ENCODE results near the gene MYO3B. TPM values are rescaled to one million over a fixed set of nuclear protein-coding genes. Genes with fewer than 3 reads are reported as not detected.

MYO3B gene
- polyA plus RNA-seq, 1 of the 3 experiments (the other 2 are of a cell fraction): not detected

GRCh38 chr2:170264522-170264860 is 86.5 kb downstream of the MYO3B start (continued):
- TF ChIP-seq CTCF (IDR thresholded peaks at IDR 0.05) (no peak), RXRA (IDR thresholded peaks at IDR 0.05; ENCODE audit: borderline replicate concordance, low read depth) (no peak), JUND (IDR thresholded peaks at IDR 0.05) (no peak)

- Histone ChIP-seq H3K9me3 (no peaks in the 10 kb centered on the region), H3F3A (replicated peaks; ENCODE audit: insufficient read depth) (no peaks in the 10 kb centered on the region), H3K9me2 (no peaks in the 10 kb centered on the region), H3K9ac (no peak overlapping the region), H3K4me3 (ENCODE audit: low read depth in 2 of 2, low read length in 1 of 2) (no peak overlapping the region), H4K20me1 (ENCODE audit: insufficient read depth) (no peaks in the 10 kb centered on the region), H3K4me1 (ENCODE audit: control insufficient read depth in 1 of 2, insufficient read depth in 2 of 2, low read depth in 1 of 2, low read length in 1 of 2) (peaks cover 0 to 3% of the 10 kb centered on the region in 2 experiments; a peak in 2 of 4 replicates), H3K27me3 (ENCODE audit: insufficient read depth) (no peaks in the 10 kb centered on the region), H3K4me2 (no peak overlapping the region), H2AFZ (ENCODE audit: low read depth) (no peak overlapping the region), H3K27ac (ENCODE audit: low read depth in 2 of 2, low read length in 1 of 2) (peak overlapping the region in 1 of 2 experiments; percentile 3; a peak in 1 of 4 replicates), H3K79me2 (ENCODE audit: insufficient read depth) (no peaks in the 10 kb centered on the region), H3K36me3 (replicated peaks in 1 of 2; ENCODE audit: control insufficient read depth in 1 of 2, insufficient read depth in 2 of 2, low read length in 1 of 2) (no peaks in the 10 kb centered on the region)
- POLR2A ChIA-PET: no interaction called here
- CTCF ChIA-PET: interaction anchor here (1.0 to 1.1 kb wide), 2 partner anchors 11 to 61 kb away, joined by 3 to 4 read pairs; no protein-coding TSS in a partner anchor
- DNase-seq: no peak
- TF ChIP-seq CHD2 (IDR thresholded peaks at IDR 0.05; ENCODE audit: low read length, partially characterized antibody) (no peak), JUND (IDR thresholded peaks at IDR 0.05) (no peak)
These were observed 86.9 kb downstream of the MYO3B start for GRCh38 chr2:170264865-170265264.

GRCh38 chr2:170265321-170265720 is 87.4 kb downstream of the MYO3B start:
- ChIA-PET CTCF (interaction anchor here (1.0 to 1.1 kb wide), 2 partner anchors 10 to 11 kb away, joined by 3 read pairs; no protein-coding TSS in a partner anchor), POLR2A (no interaction called here)
- no peaks in the 10 kb centered on the region for H3F3A ChIP-seq (replicated peaks; ENCODE audit: insufficient read depth)
- DNase-seq: peak; percentile 12
- peak; percentile 60 for TF ChIP-seq GATA2 (CRISPR knock-in tag; IDR thresholded peaks at IDR 0.05)
- no peak for TF ChIP-seq EZH2phosphoT487 (IDR thresholded peaks at IDR 0.05; ENCODE audit: borderline replicate concordance, low read depth)
- peak in 1 of 2 experiments; percentile 30; a peak in 1 of 4 replicates for TF ChIP-seq EP300 (IDR thresholded peaks at IDR 0.05; ENCODE audit: borderline replicate concordance in 1 of 2, low read depth in 1 of 2, low read length in 1 of 2)
- H3K36me3 ChIP-seq (replicated peaks in 1 of 2; ENCODE audit: control insufficient read depth in 1 of 2, insufficient read depth in 2 of 2, low read length in 1 of 2): no peaks in the 10 kb centered on the region
- H3K27me3 ChIP-seq (ENCODE audit: insufficient read depth): no peaks in the 10 kb centered on the region
- H3K4me3 ChIP-seq (ENCODE audit: low read depth in 2 of 2, low read length in 1 of 2): no peak overlapping the region
- H3K4me2 ChIP-seq: no peak overlapping the region
- H2AFZ ChIP-seq (ENCODE audit: low read depth): no peak overlapping the region
- H4K20me1 ChIP-seq (ENCODE audit: insufficient read depth): no peaks in the 10 kb centered on the region
- H3K27ac ChIP-seq (ENCODE audit: low read depth in 2 of 2, low read length in 1 of 2): peak overlapping the region in 1 of 2 experiments; percentile 3; a peak in 2 of 4 replicates
- peaks cover 0 to 3% of the 10 kb centered on the region in 2 experiments; a peak in 2 of 4 replicates for H3K4me1 ChIP-seq (ENCODE audit: control insufficient read depth in 1 of 2, insufficient read depth in 2 of 2, low read depth in 1 of 2, low read length in 1 of 2)
- no peaks in the 10 kb centered on the region for H3K9me2 ChIP-seq
- no peaks in the 10 kb centered on the region for H3K79me2 ChIP-seq (ENCODE audit: insufficient read depth)
- H3K9ac ChIP-seq: no peak overlapping the region
- H3K9me3 ChIP-seq: no peaks in the 10 kb centered on the region

- Histone ChIP-seq H3K4me1 (ENCODE audit: control insufficient read depth in 1 of 2, insufficient read depth in 2 of 2, low read depth in 1 of 2, low read length in 1 of 2) (peaks cover 0 to 3% of the 10 kb centered on the region in 2 experiments; a peak in 2 of 4 replicates), H2AFZ (ENCODE audit: low read depth) (no peak overlapping the region), H3F3A (replicated peaks; ENCODE audit: insufficient read depth) (no peaks in the 10 kb centered on the region), H3K4me3 (ENCODE audit: low read depth in 2 of 2, low read length in 1 of 2) (no peak overlapping the region), H3K9me3 (no peaks in the 10 kb centered on the region), H3K4me2 (no peak overlapping the region), H3K9ac (no peak overlapping the region), H3K27me3 (ENCODE audit: insufficient read depth) (no peaks in the 10 kb centered on the region), H3K79me2 (ENCODE audit: insufficient read depth) (no peaks in the 10 kb centered on the region), H3K27ac (ENCODE audit: low read depth in 2 of 2, low read length in 1 of 2) (no peak overlapping the region), H3K9me2 (no peaks in the 10 kb centered on the region), H4K20me1 (ENCODE audit: insufficient read depth) (no peaks in the 10 kb centered on the region), H3K36me3 (replicated peaks in 1 of 2; ENCODE audit: control insufficient read depth in 1 of 2, insufficient read depth in 2 of 2, low read length in 1 of 2) (no peaks in the 10 kb centered on the region)
- CTCF ChIA-PET: interaction anchor here (0.7 to 1.0 kb wide), 2 partner anchors 9 to 547 kb away, joined by 3 read pairs; no protein-coding TSS in a partner anchor
- WGBS (ENCODE audit: low lambda C conversion rate): 10% methylated on average over 1 of the region's 1 CpG
- POLR2A ChIA-PET: no interaction called here
- no peak for DNase-seq
- TF ChIP-seq JUND (IDR thresholded peaks at IDR 0.05) (no peak), PBX3 (IDR thresholded peaks at IDR 0.05) (no peak), SIN3A (IDR thresholded peaks at IDR 0.05; ENCODE audit: borderline replicate concordance, low read depth, low read length) (no peak), RFX5 (IDR thresholded peaks at IDR 0.05; ENCODE audit: low read length) (no peak), MXI1 (IDR thresholded peaks at IDR 0.05; ENCODE audit: low read depth, low read length) (no peak), RXRA (IDR thresholded peaks at IDR 0.05; ENCODE audit: borderline replicate concordance, low read depth) (no peak), RAD21 (IDR thresholded peaks at IDR 0.05; ENCODE audit: low read length) (no peak), POLR2AphosphoS5 (IDR thresholded peaks at IDR 0.05; ENCODE audit: low read depth, low read length) (no peak), FOXM1 (IDR thresholded peaks at IDR 0.05; ENCODE audit: low read depth) (no peak), USF2 (IDR thresholded peaks at IDR 0.05; ENCODE audit: borderline replicate concordance, low read depth, low read length) (no peak), GATA2 (CRISPR knock-in tag; IDR thresholded peaks at IDR 0.05) (no peak), TAF1 (IDR thresholded peaks at IDR 0.05; ENCODE audit: borderline replicate concordance, low read depth, low read length) (no peak), RCOR1 (IDR thresholded peaks at IDR 0.05; ENCODE audit: low read length) (no peak)
These were observed 88.4 kb downstream of the MYO3B start for GRCh38 chr2:170266358-170266757.

All from SK-N-SH (cell line).